WTC11 (cell line): ENCODE measurements around the gene GNPDA2. TPM values are rescaled to one million over a fixed set of nuclear protein-coding genes. Genes with fewer than 3 reads are reported as not detected.

Source experiments
- CBFB ChIP-seq: sonication (generic); formaldehyde crosslinking; IDR thresholded peaks from 2 replicates; pipeline ENCODE4 v1.8.1; 2022; ENCODE audit warnings: mild to moderate bottlenecking, low read depth, missing genetic modification reagents
- CREB1 ChIP-seq: sonication (generic); formaldehyde crosslinking; IDR thresholded peaks from 2 replicates; pipeline ENCODE4 v1.8.0; 2023; ENCODE audit warnings: mild to moderate bottlenecking, missing genetic modification reagents
- CTCF ChIP-seq: fragments of 200-600 bp; IDR thresholded peaks from 2 replicates; pipeline ENCODE4 v1.8.0; 2022; ENCODE audit warnings: antibody characterized with exemption
- E2F4 ChIP-seq: sonication (generic); formaldehyde crosslinking; IDR thresholded peaks from 2 replicates; pipeline ENCODE4 v1.8.1; 2022; ENCODE audit warnings: low read depth, mild to moderate bottlenecking, moderate library complexity, missing genetic modification reagents, borderline replicate concordance
- FOXK1 ChIP-seq: sonication (generic); formaldehyde crosslinking; IDR thresholded peaks from 2 replicates; pipeline ENCODE4 v1.8.0; 2022; ENCODE audit warnings: mild to moderate bottlenecking, moderate library complexity, missing genetic modification reagents
- GABPB1 ChIP-seq: sonication (generic); formaldehyde crosslinking; IDR thresholded peaks from 2 replicates; pipeline ENCODE4 v1.8.1; 2023; ENCODE audit warnings: mild to moderate bottlenecking, missing genetic modification reagents
- GTF2I ChIP-seq: fragments of 250-450 bp; sonication (Bioruptor Pico); conservative IDR thresholded peaks from 2 replicates; pipeline ENCODE4 v1.4.0; 2021; ENCODE audit warnings: mild to moderate bottlenecking
- IRF1 ChIP-seq: sonication (generic); formaldehyde crosslinking; IDR thresholded peaks from 2 replicates; pipeline ENCODE4 v1.8.0; 2023; ENCODE audit warnings: missing genetic modification reagents
- IRF2 ChIP-seq: sonication (generic); formaldehyde crosslinking; IDR thresholded peaks from 2 replicates; pipeline ENCODE4 v1.8.0; 2022; ENCODE audit warnings: low read depth, missing genetic modification reagents, borderline replicate concordance
- JAZF1 ChIP-seq: fragments of 250-450 bp; sonication (Bioruptor Pico); IDR thresholded peaks from 2 replicates; pipeline ENCODE4 v1.9.0; 2021; ENCODE audit warnings: moderate library complexity, mild to moderate bottlenecking, inconsistent platforms
- NFATC4 ChIP-seq: fragments of 250-450 bp; sonication (Bioruptor Pico); IDR thresholded peaks from 2 replicates; pipeline ENCODE4 v1.9.0; 2021; ENCODE audit warnings: mild to moderate bottlenecking
- NFE2L1 ChIP-seq: sonication (generic); formaldehyde crosslinking; IDR thresholded peaks from 2 replicates; pipeline ENCODE4 v1.8.1; 2023; ENCODE audit warnings: missing genetic modification reagents
- NR2C2 ChIP-seq: sonication (generic); formaldehyde crosslinking; IDR thresholded peaks from 2 replicates; pipeline ENCODE4 v1.8.0; 2022; ENCODE audit warnings: mild to moderate bottlenecking, missing genetic modification reagents
- OVOL2 ChIP-seq: fragments of 250-450 bp; sonication (Bioruptor Pico); IDR thresholded peaks from 2 replicates; pipeline ENCODE4 v1.9.0; 2021; ENCODE audit warnings: mild to moderate bottlenecking, borderline replicate concordance
- PREB ChIP-seq: sonication (generic); formaldehyde crosslinking; IDR thresholded peaks from 2 replicates; pipeline ENCODE4 v1.8.1; 2022; ENCODE audit warnings: mild to moderate bottlenecking, missing genetic modification reagents, moderate library complexity, borderline replicate concordance
- PRRX2 ChIP-seq: fragments of 250-450 bp; sonication (Bioruptor Pico); IDR thresholded peaks from 2 replicates; pipeline ENCODE4 v1.8.0; 2021; ENCODE audit warnings: mild to moderate bottlenecking
- SP1 ChIP-seq: sonication (generic); formaldehyde crosslinking; conservative IDR thresholded peaks from 2 replicates; pipeline ENCODE4 v1.8.1; 2022; ENCODE audit warnings: missing genetic modification reagents
- TEAD4 ChIP-seq: sonication (generic); formaldehyde crosslinking; IDR thresholded peaks from 2 replicates; pipeline ENCODE4 v1.8.0; 2022; ENCODE audit warnings: mild to moderate bottlenecking, missing genetic modification reagents
- ZBTB21 ChIP-seq: sonication (generic); formaldehyde crosslinking; IDR thresholded peaks from 2 replicates; pipeline ENCODE4 v1.8.1; 2023; ENCODE audit warnings: mild to moderate bottlenecking, missing genetic modification reagents, borderline replicate concordance
- ZNF219 ChIP-seq: sonication (generic); formaldehyde crosslinking; IDR thresholded peaks from 2 replicates; pipeline ENCODE4 v1.8.0; 2023; ENCODE audit warnings: missing genetic modification reagents, mild to moderate bottlenecking, borderline replicate concordance
- ZNF416 ChIP-seq: fragments of 250-450 bp; sonication (Bioruptor Pico); IDR thresholded peaks from 2 replicates; pipeline ENCODE4 v1.9.0; 2021; ENCODE audit warnings: mild to moderate bottlenecking, inconsistent platforms
- ZNF423 ChIP-seq: fragments of 250-450 bp; sonication (Bioruptor Pico); IDR thresholded peaks from 2 replicates; pipeline ENCODE4 v2.1.2; 2022; ENCODE audit warnings: mild to moderate bottlenecking, moderate library complexity
- ZNF671 ChIP-seq: fragments of 250-450 bp; sonication (Bioruptor Pico); IDR thresholded peaks from 2 replicates; pipeline ENCODE4 v1.8.0; 2021; ENCODE audit warnings: mild to moderate bottlenecking
- total RNA-seq: library from RNA; stranded (reverse); gene quantifications from 3 replicates; pipeline ENCODE4 v1.2.3, GENCODE V29; 2021
- TF ChIP-seq, protein P1 (sequence below): sonication (generic); formaldehyde crosslinking; IDR thresholded peaks from 2 replicates; pipeline ENCODE4 v1.8.0; 2023; ENCODE audit warnings: mild to moderate bottlenecking, missing genetic modification reagents

The GNPDA2 gene
- total RNA-seq, 1 experiment from 2014 or later: 4.9 TPM

DNA sequence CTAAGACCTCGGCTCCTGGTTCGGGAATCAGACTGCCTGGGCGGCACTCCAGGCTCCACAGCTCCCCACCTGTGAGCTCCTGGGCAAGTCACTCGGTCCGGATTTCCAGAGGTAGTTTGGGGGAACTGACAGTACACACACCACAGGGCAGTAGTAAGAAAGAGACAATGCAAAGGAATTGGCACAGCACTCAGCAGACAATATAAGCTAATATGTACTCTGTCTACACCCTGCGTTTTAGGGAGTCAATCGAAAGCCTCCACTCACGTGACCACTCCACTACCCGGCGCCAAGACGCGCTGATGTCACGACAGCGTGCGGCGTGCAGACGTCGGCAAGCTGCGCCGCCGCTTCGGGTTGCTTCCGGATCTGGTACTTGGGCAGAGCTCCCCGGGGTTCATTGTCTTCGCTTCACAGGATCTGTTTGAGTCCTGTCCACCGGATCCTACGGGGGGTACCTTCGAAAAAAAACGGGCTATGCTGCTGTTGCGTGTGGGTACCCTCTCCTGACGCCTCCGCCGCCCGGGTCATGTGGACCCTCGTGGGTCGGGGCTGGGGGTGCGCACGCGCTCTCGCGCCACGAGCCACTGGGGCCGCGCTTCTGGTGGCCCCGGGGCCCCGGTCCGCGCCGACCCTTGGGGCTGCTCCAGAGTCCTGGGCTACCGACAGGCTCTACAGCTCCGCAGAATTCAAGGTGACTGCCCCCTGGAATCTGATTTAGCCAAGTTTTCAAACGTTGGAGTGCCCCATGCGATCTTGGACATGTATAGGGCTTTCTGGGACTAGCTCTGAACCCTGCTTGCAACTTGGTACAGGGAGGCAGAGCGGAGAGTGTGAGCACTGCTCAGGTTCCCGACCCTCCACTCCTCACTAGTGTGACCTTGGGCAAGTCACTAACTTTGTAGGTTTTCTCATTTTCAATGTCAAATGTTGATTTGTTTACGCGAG is 48.0 kb downstream of the GNPDA2 start, which contains the start of gene GUF1 (continued):
- TF ChIP-seq E2F4 (CRISPR knock-in tag): no peak
- TF ChIP-seq PRRX2 (CRISPR knock-in tag): no peak
- no peak for TF ChIP-seq OVOL2 (CRISPR knock-in tag)
- TF ChIP-seq IRF1 (CRISPR knock-in tag): no peak
- TF ChIP-seq FOXK1 (CRISPR knock-in tag): peak; percentile 87
- TF ChIP-seq ZBTB21 (CRISPR knock-in tag): no peak
- TF ChIP-seq NFE2L1 (CRISPR knock-in tag): no peak
- TF ChIP-seq GTF2I (CRISPR knock-in tag): no peak
- TF ChIP-seq IRF2: no peak
- TF ChIP-seq JAZF1 (CRISPR knock-in tag): no peak
- TF ChIP-seq ZNF423 (CRISPR knock-in tag): 0 out of 2 replicates have a peak, but pooled peaks have one; percentile 33
- TF ChIP-seq NFATC4 (CRISPR knock-in tag): no peak
- TF ChIP-seq TEAD4 (CRISPR knock-in tag): no peak
- TF ChIP-seq ZNF416 (CRISPR knock-in tag): no peak
- TF ChIP-seq NR2C2 (CRISPR knock-in tag): no peak
- TF ChIP-seq PREB (CRISPR knock-in tag): no peak
- no peak for TF ChIP-seq ZNF219 (CRISPR knock-in tag)
- TF ChIP-seq ZNF671 (CRISPR knock-in tag): no peak
- TF ChIP-seq, protein P1, sequence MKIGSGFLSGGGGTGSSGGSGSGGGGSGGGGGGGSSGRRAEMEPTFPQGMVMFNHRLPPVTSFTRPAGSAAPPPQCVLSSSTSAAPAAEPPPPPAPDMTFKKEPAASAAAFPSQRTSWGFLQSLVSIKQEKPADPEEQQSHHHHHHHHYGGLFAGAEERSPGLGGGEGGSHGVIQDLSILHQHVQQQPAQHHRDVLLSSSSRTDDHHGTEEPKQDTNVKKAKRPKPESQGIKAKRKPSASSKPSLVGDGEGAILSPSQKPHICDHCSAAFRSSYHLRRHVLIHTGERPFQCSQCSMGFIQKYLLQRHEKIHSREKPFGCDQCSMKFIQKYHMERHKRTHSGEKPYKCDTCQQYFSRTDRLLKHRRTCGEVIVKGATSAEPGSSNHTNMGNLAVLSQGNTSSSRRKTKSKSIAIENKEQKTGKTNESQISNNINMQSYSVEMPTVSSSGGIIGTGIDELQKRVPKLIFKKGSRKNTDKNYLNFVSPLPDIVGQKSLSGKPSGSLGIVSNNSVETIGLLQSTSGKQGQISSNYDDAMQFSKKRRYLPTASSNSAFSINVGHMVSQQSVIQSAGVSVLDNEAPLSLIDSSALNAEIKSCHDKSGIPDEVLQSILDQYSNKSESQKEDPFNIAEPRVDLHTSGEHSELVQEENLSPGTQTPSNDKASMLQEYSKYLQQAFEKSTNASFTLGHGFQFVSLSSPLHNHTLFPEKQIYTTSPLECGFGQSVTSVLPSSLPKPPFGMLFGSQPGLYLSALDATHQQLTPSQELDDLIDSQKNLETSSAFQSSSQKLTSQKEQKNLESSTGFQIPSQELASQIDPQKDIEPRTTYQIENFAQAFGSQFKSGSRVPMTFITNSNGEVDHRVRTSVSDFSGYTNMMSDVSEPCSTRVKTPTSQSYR (CRISPR knock-in tag): no peak
- TF ChIP-seq CTCF: no peak
- TF ChIP-seq SP1 (CRISPR knock-in tag): no peak; the same call in 1 of the 2 replicates
- TF ChIP-seq CREB1 (CRISPR knock-in tag): peak; percentile 82
- TF ChIP-seq GABPB1 (CRISPR knock-in tag): 0 out of 2 replicates have a peak, but pooled peaks have one; percentile 31
- no peak for TF ChIP-seq CBFB (CRISPR knock-in tag)
- TF ChIP-seq, all 79 proteins: peak for 16
